Stomach (tissue), 9 donors: ENCODE results near the gene RELN. TPM values are rescaled to one million over a fixed set of nuclear protein-coding genes. Genes with fewer than 3 reads are reported as not detected.

Experiments
- DNase-seq, 2 donors: peaks; one replicate each; pipeline versions ENCODE4 v3.0.0 to v3.0.0-alpha.2; 2013 to 2019
- H3K27ac ChIP-seq, 5 donors: fragments of 200-600 bp in 4 of 5; sonication (generic) in 4 of 5; one replicate each; pipeline ENCODE4 v1.5.1; 2013 to 2019; ENCODE audit warnings: mild to moderate bottlenecking in 1 of 5, moderate library complexity in 1 of 5
- H3K27me3 ChIP-seq, 3 donors: fragments of 200-600 bp; sonication (generic); one replicate each; pipeline ENCODE4 v1.5.1; 2017 to 2019; ENCODE audit warnings: mixed run types in 1 of 3
- H3K36me3 ChIP-seq, 4 donors: fragments of 200-600 bp; sonication (generic); 1 replicate in 3 of 4; 2 replicates in 1 of 4; pipeline ENCODE4 v1.5.1; 2016 to 2019
- H3K4me1 ChIP-seq, 4 donors: fragments of 200-600 bp; sonication (generic); one replicate each; pipeline ENCODE4 v1.5.1; 2016 to 2019
- H3K4me3 ChIP-seq, 4 donors: fragments of 200-600 bp; sonication (generic) in 3 of 4; one replicate each; pipeline ENCODE4 v1.5.1; 2016 to 2019; ENCODE audit warnings: mild to moderate bottlenecking in 1 of 4
- H3K9me3 ChIP-seq, 4 donors: fragments of 200-600 bp; sonication (generic); one replicate each; pipeline ENCODE4 v1.5.1; 2016 to 2019
- CTCF ChIP-seq, 7 experiments: fragments of 450-650 bp in 4 of 7; fragments of 200-600 bp in 3 of 7; sonication (generic) in 3 of 7; IDR thresholded peaks; one replicate each; pipeline ENCODE4 v1.5.1; 2016 to 2019; ENCODE audit warnings: antibody characterized with exemption in 7 of 7, control low read depth in 2 of 7, mild to moderate bottlenecking in 1 of 7
- EP300 ChIP-seq: sonication (generic); formaldehyde crosslinking; IDR thresholded peaks from one replicate; pipeline ENCODE4 v1.6.1; 2017; ENCODE audit warnings: antibody characterized with exemption
- POLR2A ChIP-seq, 4 donors: fragments of 450-650 bp; IDR thresholded peaks; one replicate each; pipeline ENCODE4 v1.6.1; 2016; ENCODE audit warnings: antibody characterized with exemption in 4 of 4, control low read depth in 2 of 4, mild to moderate bottlenecking in 1 of 4, moderate library complexity in 1 of 4
- POLR2AphosphoS5 ChIP-seq, 3 donors: sonication (generic); formaldehyde crosslinking; IDR thresholded peaks; one replicate each; pipeline ENCODE4 v1.6.1; 2016; ENCODE audit warnings: antibody characterized with exemption in 3 of 3
- WGBS, 5 donors: extraction: QIAGEN DNeasy Blood & Tissue Kit in 3 of 5; methylation state at CpG; one replicate each; pipeline versions ENCODE4 v1.1.5 to v1.1.7; 2013 to 2018; 5-methylcytosine and 5-hydroxymethylcytosine counted together
- intact Hi-C: fragments of 100-400 bp; cut with DNase I; formaldehyde crosslinking; loops from one replicate; pipeline ENCODE4 v1.15.1; 2023; ENCODE audit warnings: low total_unique reads
- polyA plus RNA-seq, 3 donors: library from polyadenylated mRNA; stranded (reverse); fragments of 200-250 nt; gene quantifications; one replicate each; pipeline ENCODE4 v1.2.3, GENCODE V29; 2013
- total RNA-seq, 5 donors: library from RNA; depleted of rRNA; stranded (reverse); fragments of >200 nt; gene quantifications; one replicate each; pipeline versions ENCODE4 v1.1.0 to v1.2.3, GENCODE V29; 2014 to 2016
- donor health status: healthy with polysubstance abuse.
- donor health status: Bipolar disorder and iron deficiency.
- donor health status: healthy.

The RELN gene
- total and polyA plus RNA-seq, 8 donors: 0.19 to 14.3 (median 2.2) TPM

- H3K9me3 ChIP-seq: no peaks in the 10 kb centered on the region
- TF ChIP-seq CTCF (IDR thresholded peaks at IDR 0.05) (no peak), POLR2AphosphoS5 (IDR thresholded peaks at IDR 0.05) (no peak), POLR2A (IDR thresholded peaks at IDR 0.05) (no peak), EP300 (no peak)
These were observed 37.0 kb downstream of the RELN start for GRCh38 chr7:103952408-103952807.

GRCh38 chr7:103951311-103951710 lies 38.1 kb downstream of the RELN start:
- intact Hi-C loops: no loop called here
- Histone ChIP-seq H3K4me3 (no peak overlapping the region), H3K27ac (no peak overlapping the region), H3K4me1 (no peaks in the 10 kb centered on the region), H3K27me3 (no peaks in the 10 kb centered on the region), H3K36me3 (no peaks in the 10 kb centered on the region), H3K9me3 (no peaks in the 10 kb centered on the region)
- DNase-seq: no peak
- WGBS, 5 donors: 63 to 70% (median 67%) methylated on average over 2 of the region's 2 CpGs
- TF ChIP-seq POLR2AphosphoS5 (IDR thresholded peaks at IDR 0.05): no peak
- no peak for TF ChIP-seq CTCF (IDR thresholded peaks at IDR 0.05)
- TF ChIP-seq POLR2A (IDR thresholded peaks at IDR 0.05): no peak
- TF ChIP-seq EP300: no peak

More at GRCh38 chr7:103952408-103952807, 37.0 kb downstream of the RELN start:
- H3K4me1 ChIP-seq: no peaks in the 10 kb centered on the region
- H3K36me3 ChIP-seq: no peaks in the 10 kb centered on the region
- WGBS, 5 donors: 24 to 46% (median 36%) methylated on average over 1 of the region's 1 CpG
- no peak for DNase-seq
- no peak overlapping the region for H3K4me3 ChIP-seq
- H3K27me3 ChIP-seq: no peaks in the 10 kb centered on the region
- no peak overlapping the region for H3K27ac ChIP-seq
- intact Hi-C loops: no loop called here

GRCh38 chr7:103949374-103949773 lies 40.1 kb downstream of the RELN start:
- WGBS, 5 donors: 65 to 78% (median 73%) methylated on average over 7 of the region's 7 CpGs
- Histone ChIP-seq H3K4me3 (no peak overlapping the region), H3K4me1 (no peaks in the 10 kb centered on the region), H3K27me3 (no peaks in the 10 kb centered on the region), H3K36me3 (no peaks in the 10 kb centered on the region), H3K27ac (no peak overlapping the region), H3K9me3 (no peaks in the 10 kb centered on the region)
- TF ChIP-seq POLR2AphosphoS5 (IDR thresholded peaks at IDR 0.05) (no peak), EP300 (no peak), CTCF (IDR thresholded peaks at IDR 0.05) (no peak), POLR2A (IDR thresholded peaks at IDR 0.05) (no peak)
- DNase-seq: no peak
- intact Hi-C loops: no loop called here

- Histone ChIP-seq H3K36me3 (no peaks in the 10 kb centered on the region), H3K9me3 (no peaks in the 10 kb centered on the region), H3K27me3 (no peaks in the 10 kb centered on the region), H3K27ac (no peak overlapping the region), H3K4me3 (no peak overlapping the region), H3K4me1 (no peaks in the 10 kb centered on the region)
- 58 to 71% (median 63%) methylated on average over 2 of the region's 2 CpGs for WGBS, 5 donors
- TF ChIP-seq POLR2A (IDR thresholded peaks at IDR 0.05) (no peak), EP300 (no peak), POLR2AphosphoS5 (IDR thresholded peaks at IDR 0.05) (no peak), CTCF (IDR thresholded peaks at IDR 0.05) (no peak)
- DNase-seq: no peak
- intact Hi-C loops: no loop called here
These were observed 42.3 kb downstream of the RELN start for GRCh38 chr7:103947026-103947655.
